HepG2 (cell line): ENCODE measurements around the gene GNAT3.

Source experiments
- CHD4 ChIP-seq: fragments of 200-600 bp; sonication (generic); IDR thresholded peaks from 2 replicates; pipeline ENCODE4 v1.7.0; 2017; ENCODE audit warnings: mild to moderate bottlenecking, low read length, borderline replicate concordance
- HNF4G ChIP-seq, 2 experiments: sonication (generic) in 1 of 2; formaldehyde crosslinking in 1 of 2; IDR thresholded peaks; 2 replicates each; pipeline versions ENCODE4 v1.4.0 to v1.6.1; 2011 to 2020; ENCODE audit warnings: borderline replicate concordance in 2 of 2, low read depth in 2 of 2, mild to moderate bottlenecking in 2 of 2, low read length in 1 of 2, missing genetic modification reagents in 1 of 2, moderate library complexity in 1 of 2
- KDM2A ChIP-seq: sonication (generic); formaldehyde crosslinking; IDR thresholded peaks from 2 replicates; pipeline ENCODE4 v1.4.0; 2020; ENCODE audit warnings: low read depth, missing genetic modification reagents, borderline replicate concordance
- SPEN ChIP-seq: sonication (generic); formaldehyde crosslinking; IDR thresholded peaks from 2 replicates; pipeline ENCODE4 v1.5.1; 2020; ENCODE audit warnings: low read depth, mild to moderate bottlenecking, missing genetic modification reagents
- ZSCAN30 ChIP-seq: sonication (generic); formaldehyde crosslinking; IDR thresholded peaks from 2 replicates; pipeline ENCODE4 v1.5.0; 2020; ENCODE audit warnings: mild to moderate bottlenecking, missing genetic modification reagents
- TF ChIP-seq, protein P1 (sequence below): sonication (generic); formaldehyde crosslinking; IDR thresholded peaks from 2 replicates; pipeline ENCODE4 v1.5.0; 2020; ENCODE audit warnings: mild to moderate bottlenecking, missing genetic modification reagents, moderate library complexity

DNA sequence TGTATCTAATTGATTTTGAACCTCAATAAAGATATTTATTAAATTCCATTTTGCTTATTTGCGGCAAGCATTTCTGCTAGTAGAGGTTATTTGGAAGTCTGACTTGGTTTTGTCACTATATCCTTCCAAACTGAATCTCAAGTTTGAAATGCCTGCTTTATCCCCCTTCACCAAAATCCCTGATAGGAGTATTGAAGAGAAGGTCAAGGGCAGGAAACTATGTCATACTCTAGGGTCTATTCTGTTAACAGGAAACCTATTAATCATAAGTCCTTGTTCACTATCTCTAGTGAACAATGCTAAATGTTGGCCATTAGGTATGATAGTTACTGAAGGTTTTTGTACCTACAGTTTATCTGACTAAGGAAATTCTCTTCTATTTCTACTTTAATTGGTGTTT lies 11.5 kb downstream of the GNAT3 start:
- TF ChIP-seq KDM2A (CRISPR knock-in tag) (no peak), CHD4 (no peak), SPEN (CRISPR knock-in tag) (no peak), ZSCAN30 (no peak), HNF4G (IDR thresholded peaks at IDR 0.05; ENCODE audit: borderline replicate concordance, low read depth, low read length) (no peak), HNF4G (CRISPR knock-in tag; IDR thresholded peaks at IDR 0.05; ENCODE audit: borderline replicate concordance, low read depth) (no peak)
- TF ChIP-seq, protein P1, sequence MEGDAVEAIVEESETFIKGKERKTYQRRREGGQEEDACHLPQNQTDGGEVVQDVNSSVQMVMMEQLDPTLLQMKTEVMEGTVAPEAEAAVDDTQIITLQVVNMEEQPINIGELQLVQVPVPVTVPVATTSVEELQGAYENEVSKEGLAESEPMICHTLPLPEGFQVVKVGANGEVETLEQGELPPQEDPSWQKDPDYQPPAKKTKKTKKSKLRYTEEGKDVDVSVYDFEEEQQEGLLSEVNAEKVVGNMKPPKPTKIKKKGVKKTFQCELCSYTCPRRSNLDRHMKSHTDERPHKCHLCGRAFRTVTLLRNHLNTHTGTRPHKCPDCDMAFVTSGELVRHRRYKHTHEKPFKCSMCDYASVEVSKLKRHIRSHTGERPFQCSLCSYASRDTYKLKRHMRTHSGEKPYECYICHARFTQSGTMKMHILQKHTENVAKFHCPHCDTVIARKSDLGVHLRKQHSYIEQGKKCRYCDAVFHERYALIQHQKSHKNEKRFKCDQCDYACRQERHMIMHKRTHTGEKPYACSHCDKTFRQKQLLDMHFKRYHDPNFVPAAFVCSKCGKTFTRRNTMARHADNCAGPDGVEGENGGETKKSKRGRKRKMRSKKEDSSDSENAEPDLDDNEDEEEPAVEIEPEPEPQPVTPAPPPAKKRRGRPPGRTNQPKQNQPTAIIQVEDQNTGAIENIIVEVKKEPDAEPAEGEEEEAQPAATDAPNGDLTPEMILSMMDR: no peak
